ENCODE data around the gene EPB41L1. TPM values are rescaled to one million over a fixed set of nuclear protein-coding genes. Genes with fewer than 3 reads are reported as not detected.

EPB41L1 gene
- total and polyA plus RNA-seq, 4 donors = 13.5 to 61.9 (median 32.8) TPM

DNA sequence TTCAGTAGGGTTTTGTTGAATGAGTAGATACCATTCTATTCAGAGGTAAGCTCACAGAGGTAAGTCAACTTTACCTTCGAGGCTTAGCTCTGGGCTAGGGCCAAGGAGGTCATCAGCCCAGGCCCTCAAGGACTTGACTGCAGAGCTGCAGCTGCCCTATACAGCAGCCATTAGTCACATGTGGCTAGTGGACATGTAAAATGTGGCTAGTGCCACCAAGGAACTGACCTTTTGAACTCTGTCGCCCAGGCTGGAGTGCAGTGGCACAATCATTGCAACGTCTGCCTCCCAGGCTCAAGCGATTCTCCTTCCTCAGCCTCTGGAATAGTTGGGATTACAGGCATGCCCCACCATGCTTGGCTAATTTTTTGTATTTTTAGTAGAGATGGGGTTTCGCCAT is 47.9 kb upstream of the EPB41L1 start:
- no peak for DNase-seq
- Histone ChIP-seq H3K4me1 (ENCODE audit: control insufficient read depth in 5 of 5, insufficient read depth in 5 of 5, low read length in 5 of 5) (peaks cover 0 to 16% (median 8%) of the 10 kb centered on the region in 5 donors), H3K36me3 (ENCODE audit: control insufficient read depth in 4 of 4, insufficient read depth in 4 of 4, low read length in 4 of 4) (no peaks in the 10 kb centered on the region), H3K27me3 (ENCODE audit: control insufficient read depth in 3 of 3, insufficient read depth in 3 of 3, low read length in 2 of 3) (no peaks in the 10 kb centered on the region), H3K9me3 (ENCODE audit: control insufficient read depth in 4 of 4, insufficient read depth in 3 of 4, low read length in 3 of 4) (peaks cover 0 to 4% (median 0%) of the 10 kb centered on the region in 4 donors), H3K9ac (ENCODE audit: insufficient read depth in 1 of 2, low read length in 2 of 2) (no peak overlapping the region), H3K27ac (ENCODE audit: low read depth in 1 of 2, low read length in 1 of 2) (peak overlapping the region in 1 of 2 donors; percentile 34), H3K4me3 (no peak overlapping the region)
- WGBS, 2 donors = 77 to 91% methylated on average over 5 of the region's 5 CpGs
- TF ChIP-seq, protein P1, sequence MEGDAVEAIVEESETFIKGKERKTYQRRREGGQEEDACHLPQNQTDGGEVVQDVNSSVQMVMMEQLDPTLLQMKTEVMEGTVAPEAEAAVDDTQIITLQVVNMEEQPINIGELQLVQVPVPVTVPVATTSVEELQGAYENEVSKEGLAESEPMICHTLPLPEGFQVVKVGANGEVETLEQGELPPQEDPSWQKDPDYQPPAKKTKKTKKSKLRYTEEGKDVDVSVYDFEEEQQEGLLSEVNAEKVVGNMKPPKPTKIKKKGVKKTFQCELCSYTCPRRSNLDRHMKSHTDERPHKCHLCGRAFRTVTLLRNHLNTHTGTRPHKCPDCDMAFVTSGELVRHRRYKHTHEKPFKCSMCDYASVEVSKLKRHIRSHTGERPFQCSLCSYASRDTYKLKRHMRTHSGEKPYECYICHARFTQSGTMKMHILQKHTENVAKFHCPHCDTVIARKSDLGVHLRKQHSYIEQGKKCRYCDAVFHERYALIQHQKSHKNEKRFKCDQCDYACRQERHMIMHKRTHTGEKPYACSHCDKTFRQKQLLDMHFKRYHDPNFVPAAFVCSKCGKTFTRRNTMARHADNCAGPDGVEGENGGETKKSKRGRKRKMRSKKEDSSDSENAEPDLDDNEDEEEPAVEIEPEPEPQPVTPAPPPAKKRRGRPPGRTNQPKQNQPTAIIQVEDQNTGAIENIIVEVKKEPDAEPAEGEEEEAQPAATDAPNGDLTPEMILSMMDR (IDR thresholded peaks at IDR 0.05; ENCODE audit: control extremely low read depth, extremely low read depth) = no peak
- no peak for ATAC-seq (ENCODE audit: insufficient read depth, low FRiP score)

DNA sequence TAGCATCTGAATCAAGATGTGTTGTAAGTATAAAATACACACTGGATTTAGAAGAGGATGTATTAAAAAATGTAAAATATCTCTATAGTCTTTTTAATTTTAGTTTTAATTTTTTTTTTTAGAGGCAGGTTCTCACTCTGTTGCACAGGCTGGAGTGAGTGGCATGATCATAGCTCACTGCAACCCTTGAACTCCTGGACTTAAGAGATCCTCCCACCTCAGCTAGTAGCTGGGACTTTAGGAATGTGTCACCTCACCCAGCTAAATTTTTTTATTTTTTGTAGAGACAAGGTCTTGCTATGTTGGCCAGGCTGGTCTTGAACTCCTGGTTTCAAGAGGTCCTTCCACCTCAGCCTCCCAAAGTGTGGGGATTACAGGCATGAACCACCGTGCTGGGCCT is 46.7 kb upstream of the EPB41L1 start:
- no peak for ATAC-seq (ENCODE audit: insufficient read depth, low FRiP score)
- H3K4me1 ChIP-seq (ENCODE audit: control insufficient read depth in 5 of 5, insufficient read depth in 5 of 5, low read length in 5 of 5) = peaks cover 0 to 21% (median 8%) of the 10 kb centered on the region in 5 donors
- TF ChIP-seq, protein P1 (IDR thresholded peaks at IDR 0.05; ENCODE audit: control extremely low read depth, extremely low read depth) = no peak

DNA sequence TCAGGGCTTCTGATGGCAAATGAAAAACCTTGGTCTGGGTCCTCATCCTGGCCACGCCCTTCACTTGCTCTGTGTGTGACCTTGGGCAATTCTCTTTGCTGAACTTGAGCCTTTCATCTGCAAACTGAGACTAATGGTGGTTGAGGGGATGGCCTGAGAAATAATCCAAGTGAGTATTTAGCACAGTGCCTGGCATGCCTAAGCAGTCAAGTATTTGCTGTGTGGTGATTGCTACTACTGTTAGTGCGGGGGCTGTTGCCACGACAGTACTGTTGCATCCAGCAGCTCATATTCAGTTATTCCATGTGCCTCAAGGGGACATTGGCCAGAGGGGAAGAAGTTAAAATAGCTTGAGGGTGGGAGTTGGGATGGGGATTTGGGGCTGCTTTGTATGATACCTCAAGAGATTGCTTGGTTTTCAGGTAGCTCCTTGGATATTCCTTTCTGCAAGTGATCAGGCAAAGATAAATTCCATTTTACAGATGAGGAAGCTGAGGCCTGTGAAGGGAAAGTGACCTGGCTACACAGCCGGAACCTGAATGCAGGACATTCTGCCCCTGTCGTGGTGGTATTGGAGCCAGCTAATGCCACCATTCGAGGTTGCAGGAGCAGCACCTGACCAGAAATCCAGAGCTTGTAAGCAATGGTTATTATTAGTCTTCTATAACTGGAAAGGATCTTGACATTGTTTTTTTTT is 45.1 kb upstream of the EPB41L1 start:
- ATAC-seq (ENCODE audit: insufficient read depth, low FRiP score) (no peak), DNase-seq (no peak)
- peaks cover 0 to 25% (median 3%) of the 10 kb centered on the region in 5 donors for H3K4me1 ChIP-seq (ENCODE audit: control insufficient read depth in 5 of 5, insufficient read depth in 5 of 5, low read length in 5 of 5)
- no peak overlapping the region for H3K9ac ChIP-seq (ENCODE audit: insufficient read depth in 1 of 2, low read length in 2 of 2)
- 82 to 90% methylated on average over 6 of the region's 6 CpGs for WGBS, 2 donors
- peaks cover 0 to 2% (median 0%) of the 10 kb centered on the region in 4 donors for H3K36me3 ChIP-seq (ENCODE audit: control insufficient read depth in 4 of 4, insufficient read depth in 4 of 4, low read length in 4 of 4)
- peak overlapping the region in 1 of 2 donors; percentile 60 for H3K27ac ChIP-seq (ENCODE audit: low read depth in 1 of 2, low read length in 1 of 2)
- no peak overlapping the region for H3K4me3 ChIP-seq
- TF ChIP-seq, protein P1 (IDR thresholded peaks at IDR 0.05; ENCODE audit: control extremely low read depth, extremely low read depth) = no peak
- H3K27me3 ChIP-seq (ENCODE audit: control insufficient read depth in 3 of 3, insufficient read depth in 3 of 3, low read length in 2 of 3) = no peaks in the 10 kb centered on the region
- peaks cover 0 to 4% (median 0%) of the 10 kb centered on the region in 4 donors for H3K9me3 ChIP-seq (ENCODE audit: control insufficient read depth in 4 of 4, insufficient read depth in 3 of 4, low read length in 3 of 4)

More for the DNA sequence above, 46.7 kb upstream of the EPB41L1 start:
- DNase-seq = no peak
- no peak overlapping the region for H3K4me3 ChIP-seq
- WGBS, 2 donors = 83 to 94% methylated on average over 1 of the region's 1 CpG
- H3K36me3 ChIP-seq (ENCODE audit: control insufficient read depth in 4 of 4, insufficient read depth in 4 of 4, low read length in 4 of 4) = peaks cover 0 to 2% (median 0%) of the 10 kb centered on the region in 4 donors
- H3K27me3 ChIP-seq (ENCODE audit: control insufficient read depth in 3 of 3, insufficient read depth in 3 of 3, low read length in 2 of 3) = no peaks in the 10 kb centered on the region
- no peak overlapping the region for H3K27ac ChIP-seq (ENCODE audit: low read depth in 1 of 2, low read length in 1 of 2)
- no peak overlapping the region for H3K9ac ChIP-seq (ENCODE audit: insufficient read depth in 1 of 2, low read length in 2 of 2)
- H3K9me3 ChIP-seq (ENCODE audit: control insufficient read depth in 4 of 4, insufficient read depth in 3 of 4, low read length in 3 of 4) = peaks cover 0 to 4% (median 0%) of the 10 kb centered on the region in 4 donors

Data from lung (tissue), 12 donors.